Activated effector memory CD4-positive, alpha-beta T cell treated with Interleukin-2 at 50 U/mL for 16 hours (primary cell): ENCODE measurements around the gene SDCCAG8.
A peak's percentile ranks its signal among the peaks of the same experiment; 100 is the strongest.

Experiments
- DNase-seq: peaks from one replicate; pipeline ENCODE4 v3.0.0-alpha.2; 2020

SDCCAG8 gene

DNA sequence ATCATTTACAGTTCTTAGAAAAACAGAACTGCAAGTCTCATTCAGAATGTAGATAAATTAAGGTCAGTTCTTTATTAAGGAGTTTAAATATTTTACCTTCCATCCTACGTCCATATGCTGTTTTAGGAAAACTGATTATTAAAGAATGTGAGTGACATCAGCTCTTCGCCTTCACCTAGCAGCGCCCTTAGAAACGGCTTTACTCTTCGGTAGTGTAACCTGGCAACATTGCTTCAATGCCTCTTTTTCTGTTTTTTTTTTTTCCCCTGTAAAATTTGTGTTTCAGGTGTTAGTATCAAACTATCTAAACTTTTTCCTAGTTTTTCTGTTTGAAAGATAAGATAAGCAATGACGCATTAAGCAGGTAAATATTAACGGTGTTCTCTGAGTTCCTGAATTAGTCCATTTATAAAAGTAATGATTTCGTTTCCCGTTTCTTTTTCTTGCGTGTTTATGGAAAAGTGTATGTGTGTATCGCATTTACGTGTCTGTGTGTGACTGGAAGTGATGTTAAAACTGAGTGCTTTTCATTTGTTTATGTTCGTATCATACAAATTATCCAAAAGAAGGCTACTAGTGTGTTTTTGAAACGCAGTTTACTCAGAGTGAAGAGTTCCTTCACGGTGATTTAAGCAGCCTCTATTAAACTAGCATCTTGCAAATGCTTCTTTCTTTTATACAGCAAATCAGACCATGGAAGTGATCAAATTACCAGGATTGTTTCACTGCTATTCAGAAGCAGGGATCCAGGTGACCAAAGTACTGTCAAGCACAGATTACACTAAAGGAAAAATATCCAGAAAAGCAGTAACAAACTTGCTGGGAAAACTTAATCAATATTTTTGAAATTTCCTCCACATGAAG lies 139.0 kb downstream of the SDCCAG8 start:
- no peak for DNase-seq

DNA sequence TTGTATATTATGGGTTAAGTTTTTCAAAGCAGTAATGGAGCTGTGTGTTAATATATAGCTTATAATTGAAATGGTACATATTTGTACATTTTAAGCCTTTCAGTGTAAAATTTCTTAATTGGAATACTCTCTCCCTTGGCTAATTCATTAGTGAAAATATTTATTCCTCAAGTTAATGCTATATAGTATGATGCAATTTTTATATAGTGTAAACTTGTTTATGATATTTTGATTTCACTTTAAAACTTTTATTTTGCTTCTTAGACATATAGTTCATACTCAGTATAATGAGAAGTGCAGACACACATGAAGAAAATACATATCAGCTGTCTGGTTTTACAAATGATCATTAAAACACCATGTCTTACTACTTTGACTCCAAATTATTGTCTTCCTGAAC lies 140.6 kb downstream of the SDCCAG8 start:
- DNase-seq, result no peak

DNA sequence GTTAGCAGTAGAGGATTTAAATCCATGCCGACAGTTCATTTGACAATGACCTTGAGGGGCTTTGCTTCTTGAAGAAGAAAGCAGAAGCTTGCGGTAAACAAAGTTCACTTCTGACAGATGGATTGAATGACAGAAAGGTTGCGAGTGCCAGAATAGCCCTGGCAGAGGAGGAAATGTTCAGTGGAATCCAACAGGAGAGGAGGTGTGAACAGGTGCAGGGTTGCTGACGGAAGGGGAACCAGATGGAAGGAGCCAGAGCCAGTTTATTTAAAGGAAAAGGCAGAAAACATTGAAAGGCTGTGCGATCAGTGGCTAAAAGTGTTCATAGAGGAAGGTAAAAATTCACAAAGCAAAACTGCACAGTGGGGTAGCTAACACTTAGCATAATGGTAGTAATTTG lies 141.0 kb downstream of the SDCCAG8 start:
- no peak for DNase-seq

DNA sequence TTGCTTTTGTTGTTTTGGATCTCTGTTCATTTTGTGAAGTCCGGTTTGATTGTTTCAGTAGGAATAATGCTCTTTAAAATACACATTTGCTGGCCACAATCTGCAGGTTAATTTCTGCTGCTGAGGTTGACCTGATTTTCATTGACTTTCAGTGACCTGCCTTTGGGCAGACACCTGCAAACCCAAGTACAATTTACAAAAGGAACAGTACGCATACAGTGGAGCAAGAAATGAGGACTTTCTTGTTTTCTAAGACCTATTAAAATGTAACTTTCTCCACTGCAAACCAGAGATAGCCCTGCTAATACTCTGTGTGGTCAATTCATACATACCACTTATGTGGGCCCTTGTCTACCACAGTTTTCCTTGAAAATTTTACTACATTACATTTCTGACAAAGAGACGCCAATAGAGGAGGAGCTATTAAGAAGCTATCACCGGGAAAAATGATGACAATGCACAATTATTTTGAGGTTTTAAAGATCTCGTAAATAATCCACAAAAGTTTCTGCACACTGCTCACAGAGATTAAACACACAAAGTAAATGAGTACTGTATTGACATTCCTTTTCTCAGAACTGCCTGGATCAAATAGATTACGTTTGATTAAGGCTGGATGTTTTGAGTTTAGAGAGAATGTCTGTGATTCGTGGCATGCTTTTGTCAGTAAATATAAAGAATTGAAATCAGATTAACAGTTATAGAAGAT lies 141.9 kb downstream of the SDCCAG8 start:
- no peak for DNase-seq

DNA sequence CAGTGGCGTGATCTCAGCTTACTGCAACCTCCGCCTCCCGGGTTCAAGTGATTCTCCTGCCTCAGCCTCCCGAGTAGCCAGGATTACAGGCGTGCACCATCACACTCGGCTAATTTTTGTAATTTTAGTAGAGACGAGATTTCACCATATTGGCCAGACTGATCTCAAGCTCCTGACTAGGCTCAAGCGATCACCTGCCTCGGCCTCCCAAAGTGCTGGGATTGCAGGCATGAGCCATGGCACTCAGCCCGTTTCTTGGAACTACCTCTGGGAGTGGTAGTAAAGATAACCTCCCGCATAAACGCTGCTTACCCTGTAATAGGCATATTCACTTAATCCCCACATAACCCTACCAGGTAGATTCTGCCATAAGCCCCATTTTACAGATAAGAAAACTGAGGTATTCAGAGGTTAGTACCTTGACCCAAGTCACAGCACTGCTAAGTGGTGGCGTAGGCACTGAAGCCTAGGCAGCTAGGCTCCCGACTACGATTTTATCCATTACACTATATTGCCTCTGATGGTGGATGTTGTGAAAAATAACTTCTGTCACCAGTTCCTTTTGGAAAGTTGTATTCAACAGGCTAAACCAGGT lies 143.8 kb downstream of the SDCCAG8 start:
- no peak for DNase-seq

DNA sequence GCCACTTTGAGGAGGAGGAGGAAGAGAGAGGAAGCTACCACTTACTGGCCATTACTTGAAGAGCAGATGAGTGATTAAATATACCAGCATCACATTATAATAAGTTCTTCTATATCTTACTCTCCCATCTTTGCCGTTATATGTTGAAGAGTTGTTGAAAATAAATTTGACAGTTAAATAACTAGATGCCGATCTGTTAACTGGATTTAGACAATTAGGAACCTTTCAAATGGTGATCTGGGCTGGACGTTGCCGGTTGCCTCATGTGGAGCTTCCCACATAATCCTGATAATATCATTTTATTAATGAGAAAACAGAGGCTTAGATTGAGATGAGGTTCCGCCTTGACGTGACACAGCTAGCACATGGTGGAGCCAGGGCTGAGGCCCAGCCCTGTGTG lies 147.0 kb downstream of the SDCCAG8 start:
- DNase-seq, result no peak

DNA sequence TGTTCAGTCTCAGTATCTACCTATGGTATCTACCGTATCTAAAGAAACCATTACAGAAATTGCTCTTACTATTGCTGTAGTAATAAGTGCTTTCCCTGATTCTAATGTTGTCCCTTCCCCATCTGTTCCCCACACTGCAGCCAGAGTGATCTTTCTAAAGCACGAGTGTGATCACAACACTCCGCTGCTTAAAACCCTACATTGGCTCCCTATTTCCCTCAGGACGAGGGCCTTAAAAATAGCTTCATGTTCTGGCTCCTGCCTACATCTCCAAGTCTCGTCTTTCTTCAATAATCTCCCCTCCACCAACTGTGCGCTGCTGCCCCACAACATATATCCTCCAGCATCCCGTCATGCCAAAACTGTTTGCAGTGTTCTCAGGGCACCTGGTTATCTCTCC lies 150.6 kb downstream of the SDCCAG8 start:
- DNase-seq, result no peak

DNA sequence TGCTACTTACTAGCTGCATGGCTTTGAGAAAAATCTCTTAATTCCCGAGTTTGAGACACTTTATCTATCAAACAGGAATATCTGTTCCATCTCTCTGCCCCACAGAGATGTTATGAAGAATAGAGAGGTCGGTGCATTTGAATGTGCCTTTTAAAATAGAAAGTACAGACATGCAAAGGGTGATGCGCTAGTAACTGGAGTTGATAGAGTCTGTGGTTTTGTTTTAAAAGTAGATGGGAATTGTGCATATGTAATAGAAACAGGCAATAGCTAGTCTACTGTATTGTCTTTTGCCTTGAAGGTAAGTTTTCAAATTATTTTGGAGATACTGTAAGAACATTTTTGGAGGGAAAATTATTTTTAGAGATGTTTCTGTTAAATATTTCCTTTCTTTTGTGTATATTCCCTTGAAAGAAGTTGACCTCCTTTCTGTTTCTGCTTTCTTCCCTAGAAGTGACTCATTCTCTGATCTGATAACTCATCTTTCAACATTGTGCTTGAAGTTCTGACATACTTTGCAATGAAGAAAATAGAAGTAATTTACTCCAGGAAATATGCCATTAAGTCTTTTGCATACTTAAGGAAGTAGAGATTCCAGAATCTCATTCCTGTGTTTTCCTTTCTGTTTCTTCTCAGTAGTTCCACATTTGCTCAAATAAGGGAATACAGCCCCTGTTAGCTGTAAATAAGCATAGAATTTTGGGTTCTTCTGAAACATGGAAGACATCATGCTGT lies 151.6 kb downstream of the SDCCAG8 start:
- DNase-seq, result no peak

DNA sequence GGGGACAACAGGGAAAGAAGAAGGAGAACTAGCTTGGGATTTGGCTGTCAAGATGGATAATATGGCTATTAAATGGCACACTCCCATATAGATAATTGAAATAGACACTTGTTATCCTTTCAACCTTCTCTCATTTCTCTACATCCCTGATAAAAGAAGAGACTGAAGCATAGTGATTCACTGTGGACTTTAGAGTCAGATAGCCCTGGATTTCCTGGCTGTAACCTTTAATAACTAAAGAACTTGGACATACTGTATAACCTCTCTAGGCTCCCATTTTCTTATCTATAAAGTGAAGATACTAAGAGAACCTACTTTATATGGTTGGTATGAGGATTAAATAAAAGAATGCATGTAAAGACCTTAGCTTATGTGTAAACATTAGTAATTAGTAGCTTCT lies 152.6 kb downstream of the SDCCAG8 start:
- no peak for DNase-seq

DNA sequence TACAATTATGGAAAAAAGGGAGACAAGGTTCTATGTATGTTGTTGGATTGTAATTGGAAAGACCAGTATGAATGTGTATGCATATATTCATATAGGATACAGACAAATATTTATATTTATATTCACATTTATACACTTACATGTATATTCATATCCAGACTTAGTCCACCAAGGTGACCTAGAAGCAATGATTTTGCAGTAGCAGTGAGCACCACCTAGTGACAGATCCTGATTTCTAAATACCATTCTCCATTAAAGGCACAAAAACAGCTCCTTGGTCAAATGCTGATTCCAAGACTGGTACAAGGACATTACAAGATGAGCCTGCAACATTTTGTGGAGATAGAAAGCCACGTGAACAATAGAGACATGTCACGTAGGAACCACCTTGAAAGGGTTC lies 153.4 kb downstream of the SDCCAG8 start:
- no peak for DNase-seq

DNA sequence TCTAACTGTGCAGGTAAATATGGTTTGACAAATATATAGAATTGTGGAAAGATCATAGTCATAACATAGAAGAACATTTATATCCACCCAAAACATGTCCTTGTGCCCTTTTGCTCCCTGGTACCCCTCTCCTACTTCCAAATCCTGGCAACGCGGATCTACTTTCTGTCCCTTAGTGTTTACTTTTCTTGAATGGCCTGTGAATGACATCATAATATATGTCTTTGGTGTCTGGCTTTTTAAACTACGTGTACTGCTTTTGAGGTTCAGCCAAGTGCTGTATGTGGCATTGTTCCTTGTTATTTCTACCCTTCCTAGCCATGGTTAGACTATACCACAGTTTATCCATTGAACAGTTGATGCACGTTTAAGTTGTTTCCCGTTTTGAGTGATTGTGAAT lies 155.6 kb downstream of the SDCCAG8 start:
- no peak for DNase-seq

DNA sequence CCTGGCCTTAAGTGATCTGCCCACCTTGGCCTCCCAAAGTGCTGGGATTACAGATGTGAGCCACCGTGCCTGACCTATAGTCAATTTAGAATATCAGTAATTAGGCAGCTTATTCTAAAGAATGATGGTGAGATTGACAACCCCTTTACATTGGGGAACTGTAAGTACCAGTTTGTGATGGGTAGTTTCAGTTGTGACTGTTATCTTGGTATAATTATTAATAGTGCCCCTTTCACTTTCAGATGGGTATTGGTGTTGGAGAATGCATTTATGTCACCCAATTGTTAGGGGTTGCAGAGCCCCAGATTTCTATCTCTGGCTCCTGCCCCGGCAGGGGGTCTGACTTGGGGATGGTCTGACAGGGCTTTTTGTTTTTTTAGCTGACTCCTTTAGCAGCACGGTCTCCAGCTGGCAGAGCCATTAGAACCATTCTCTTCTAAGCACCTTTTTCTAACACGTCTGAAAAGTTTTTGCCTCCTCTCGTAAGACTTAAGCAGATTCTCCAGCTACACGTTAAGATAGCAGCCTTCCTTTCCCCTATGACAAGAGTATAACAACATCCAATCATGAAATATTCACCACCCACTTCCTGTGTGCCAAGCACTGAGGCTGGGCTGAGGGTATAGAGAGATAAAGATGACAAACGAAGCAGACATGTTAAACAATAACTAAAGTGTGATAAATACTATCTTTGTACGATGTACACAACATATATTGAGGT lies 157.8 kb downstream of the SDCCAG8 start:
- DNase-seq, result no peak

DNA sequence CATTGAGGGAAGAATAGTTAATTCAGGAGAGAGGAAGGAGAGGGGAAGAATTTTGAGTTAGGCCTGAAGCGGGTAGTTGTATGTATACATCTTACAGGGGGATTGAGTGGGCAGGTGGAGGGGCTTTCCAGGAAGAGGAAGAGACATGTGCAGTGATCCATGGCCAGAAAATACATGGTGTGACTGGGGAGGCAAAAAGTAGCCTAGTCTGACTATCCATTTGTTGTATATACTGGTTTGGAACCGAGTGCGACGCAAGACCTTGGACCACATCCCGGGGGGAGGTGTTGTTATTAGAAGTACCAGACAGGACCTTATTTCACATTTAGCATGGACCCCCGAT lies 158.3 kb downstream of the SDCCAG8 start:
- DNase-seq, result no peak

DNA sequence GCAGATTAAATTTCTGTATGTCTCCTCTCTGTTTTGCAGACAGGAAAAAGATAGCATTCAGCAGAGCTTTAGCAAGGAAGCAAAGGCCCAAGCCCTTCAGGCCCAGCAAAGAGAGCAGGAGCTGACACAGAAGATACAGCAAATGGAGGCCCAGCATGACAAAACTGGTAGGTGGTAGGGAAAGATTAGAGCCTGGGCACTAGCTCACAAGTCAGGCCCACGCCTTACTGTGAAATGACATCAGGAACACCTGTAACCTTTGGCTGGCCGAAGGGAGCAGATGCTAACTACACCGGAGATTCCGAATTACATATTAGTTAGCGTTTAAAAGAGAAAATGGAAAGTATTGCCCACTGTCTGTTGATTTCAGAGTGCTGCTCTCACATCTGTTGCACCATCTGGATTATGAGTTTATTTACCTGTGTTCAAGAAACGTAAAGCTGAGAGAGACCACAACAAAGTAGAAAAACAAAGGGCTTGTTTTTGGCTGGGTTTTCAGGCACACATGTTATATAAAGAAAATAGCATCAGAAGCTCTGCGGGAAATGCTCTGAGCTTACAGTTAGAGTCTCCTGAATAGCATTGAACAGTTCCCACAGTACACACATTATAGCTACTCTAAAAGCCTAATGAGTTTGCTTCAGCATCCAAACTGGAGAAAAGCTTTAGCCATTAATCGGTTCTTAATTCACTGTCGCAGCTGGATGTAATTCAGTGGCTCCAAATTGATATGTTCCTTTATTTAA lies 160.0 kb downstream of the SDCCAG8 start:
- no peak for DNase-seq

DNA sequence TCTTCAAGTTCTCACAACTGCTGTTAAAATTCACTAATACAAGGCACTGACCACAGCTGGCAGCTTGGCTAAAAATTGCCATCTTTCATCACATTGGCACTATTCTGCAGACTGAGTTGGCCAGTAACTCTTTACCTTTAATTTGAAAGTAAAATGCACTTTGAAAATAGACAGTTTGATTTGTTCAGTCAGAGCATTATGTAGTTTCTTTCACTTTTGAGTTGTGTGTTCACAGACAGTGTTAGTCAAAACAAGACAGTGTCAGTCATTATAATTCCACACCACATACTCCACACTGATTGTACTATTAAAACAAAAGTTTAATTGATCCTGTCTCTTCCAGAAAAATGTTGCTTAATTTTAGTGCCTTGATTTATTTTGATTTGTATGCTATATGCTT lies 160.7 kb downstream of the SDCCAG8 start:
- DNase-seq, result no peak

DNA sequence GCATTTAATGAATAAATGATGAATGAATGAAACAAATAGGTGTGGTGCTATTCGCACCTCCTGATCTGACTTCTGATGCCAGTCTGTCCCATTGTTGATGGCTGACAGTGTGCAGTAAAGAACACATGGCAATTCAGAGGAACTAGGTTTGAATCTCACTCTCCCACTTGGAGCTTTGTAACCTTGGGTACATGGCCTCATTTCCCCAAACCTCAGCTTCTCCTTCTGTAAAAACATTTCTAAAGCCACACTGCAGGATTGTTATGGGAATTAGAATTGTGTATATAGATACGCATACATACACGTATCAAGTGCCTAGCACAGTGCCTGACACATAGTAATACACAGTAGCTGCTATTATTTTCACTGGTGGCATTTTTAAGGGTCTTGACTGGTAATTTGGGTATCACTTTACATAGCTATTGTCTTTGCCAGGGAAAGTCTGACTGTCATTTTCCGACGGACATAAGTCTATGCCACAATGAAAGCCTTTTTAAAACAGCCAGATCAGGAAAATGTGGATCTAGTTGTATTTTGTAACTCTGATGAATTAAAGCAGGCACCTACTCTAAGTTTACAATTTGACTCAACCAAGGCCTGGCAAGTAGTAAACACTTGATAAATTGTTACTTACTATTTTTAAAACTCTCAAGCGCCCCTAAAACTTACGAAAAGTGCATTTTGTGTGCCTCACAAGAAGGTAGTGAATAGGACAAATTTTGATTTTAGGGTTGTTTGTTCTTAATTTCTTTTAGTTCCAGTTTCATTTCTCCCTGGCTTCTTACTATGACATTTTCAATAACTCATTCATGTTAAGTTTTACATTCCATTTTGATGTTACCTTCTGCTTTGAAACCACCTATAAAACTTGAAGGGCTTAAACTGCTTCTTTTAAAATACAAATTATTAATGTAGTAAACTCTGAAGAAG lies 164.4 kb downstream of the SDCCAG8 start:
- no peak for DNase-seq

DNA sequence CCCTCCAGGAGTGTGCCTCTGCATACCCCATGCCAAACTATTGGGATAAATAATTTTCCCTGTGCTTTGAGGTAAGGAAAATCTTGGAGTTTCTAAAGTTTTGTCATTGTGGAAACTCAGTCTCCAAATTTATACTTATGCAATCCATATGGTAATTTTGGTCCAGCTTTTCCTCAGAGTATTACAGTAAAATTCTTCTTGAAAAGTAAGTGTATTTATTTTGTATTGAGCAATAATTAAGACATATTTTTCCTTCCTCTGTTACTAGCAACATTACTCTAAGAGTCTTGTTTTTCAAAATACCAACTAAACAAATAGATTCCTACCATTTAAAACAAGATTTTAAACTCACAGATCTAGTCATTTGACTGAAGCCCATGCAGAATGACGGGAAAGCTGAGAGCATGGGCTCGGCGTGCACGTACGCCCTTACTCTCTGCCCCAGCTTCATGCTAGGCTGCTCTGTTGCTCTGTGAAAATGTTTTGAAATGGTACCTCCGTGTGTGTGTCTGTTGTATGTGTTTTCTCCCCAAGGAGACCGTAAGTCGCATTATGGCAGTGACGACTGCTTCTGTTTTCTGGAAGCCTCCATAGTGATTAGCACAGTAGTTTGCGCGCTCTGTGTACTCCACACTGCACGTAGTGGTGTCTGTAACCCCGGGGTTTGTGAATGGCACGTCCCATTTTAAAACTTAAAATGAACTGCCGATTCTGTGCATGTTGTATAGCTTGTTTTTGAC lies 165.3 kb downstream of the SDCCAG8 start:
- DNase-seq, result no peak

DNA sequence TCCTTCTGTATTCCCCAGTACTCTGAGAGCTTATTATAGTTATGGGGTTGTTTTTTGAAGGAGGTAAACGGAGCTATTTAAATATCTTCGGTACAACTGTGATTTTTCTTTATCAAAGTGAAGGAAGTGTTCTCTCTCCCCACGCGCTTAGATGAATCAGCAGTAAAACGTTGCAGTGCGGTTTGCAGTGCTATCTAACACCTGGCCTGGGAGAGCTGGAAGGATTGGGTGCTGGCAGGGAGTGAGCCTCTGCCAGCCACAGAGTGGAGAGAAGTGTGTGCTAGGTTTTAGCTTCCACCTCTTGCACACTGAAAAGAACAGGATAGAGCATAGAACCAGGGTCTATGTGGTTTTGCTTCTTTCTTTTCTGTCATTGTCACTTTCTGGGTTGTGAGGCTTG lies 165.9 kb downstream of the SDCCAG8 start:
- peak; percentile 12 for DNase-seq

DNA sequence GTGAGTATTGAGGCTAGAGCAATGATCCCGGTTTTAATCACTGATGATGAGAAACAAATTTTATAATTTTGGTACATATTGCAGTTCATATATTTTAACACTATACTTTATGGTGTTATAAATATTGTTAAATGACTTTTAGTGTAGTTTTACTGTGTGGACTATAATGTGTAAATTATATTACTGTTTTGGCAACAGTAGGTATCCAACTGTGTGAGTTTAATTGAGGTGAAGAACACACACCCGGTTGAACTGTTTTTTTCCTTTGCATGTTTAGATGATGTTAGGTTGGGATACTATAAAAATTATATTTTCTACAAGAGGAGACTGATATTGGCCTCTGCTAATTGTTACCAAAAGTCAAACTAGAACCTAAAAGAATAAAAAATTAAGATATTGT lies 166.5 kb downstream of the SDCCAG8 start:
- DNase-seq, result no peak

DNA sequence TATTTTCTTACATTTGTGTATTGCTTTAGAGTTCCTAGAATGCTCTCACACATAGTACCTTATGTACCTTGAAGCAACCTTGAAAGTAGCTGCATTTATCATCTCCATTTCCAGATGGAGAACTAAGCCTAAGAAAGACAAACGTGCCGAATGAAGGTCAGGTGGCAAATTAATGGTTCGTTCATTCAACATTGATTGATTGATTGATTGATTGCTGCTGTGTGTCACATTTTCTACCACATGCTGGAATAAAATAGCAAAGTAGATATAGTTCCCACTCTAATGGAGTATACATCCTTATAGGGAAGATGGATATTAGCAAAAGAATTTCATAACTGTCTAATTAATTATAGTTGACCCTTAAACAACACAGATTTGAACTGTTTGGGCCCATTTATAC lies 172.2 kb downstream of the SDCCAG8 start:
- DNase-seq, result no peak
